Astrocyte (in vitro differentiated cells and primary cell): ENCODE data around the gene PLIN5. TPM values are rescaled to one million over a fixed set of nuclear protein-coding genes. Genes with fewer than 3 reads are reported as not detected.

Experiments
- DNase-seq: peaks from one replicate; pipeline ENCODE4 v3.0.0-alpha.2; 2010; ENCODE audit warnings: low read depth
- FAIRE-seq: peaks from 2 replicates; lab custom pipeline; 2011; peaks lifted over from hg19 to GRCh38; lab: Jason Lieb, UNC
- H2AFZ ChIP-seq: 2 replicates; pipeline ENCODE4 v1.6.0; 2012; ENCODE audit warnings: low read depth, low read length, inconsistent platforms
- H3K27ac ChIP-seq: 2 replicates; pipeline ENCODE4 v1.5.1; 2011; ENCODE audit warnings: low read depth, low read length, inconsistent platforms
- H3K27me3 ChIP-seq: 2 replicates; pipeline ENCODE4 v1.6.0; 2011; ENCODE audit warnings: low read length, inconsistent platforms; ENCODE audit not compliant: insufficient read depth
- H3K36me3 ChIP-seq: 2 replicates; pipeline ENCODE4 v1.5.1; 2011; ENCODE audit warnings: low read length, inconsistent platforms; ENCODE audit not compliant: insufficient read depth
- H3K4me1 ChIP-seq: 2 replicates; pipeline ENCODE4 v1.5.1; 2011; ENCODE audit warnings: low read length, inconsistent platforms; ENCODE audit not compliant: insufficient read depth
- H3K4me2 ChIP-seq: 2 replicates; pipeline ENCODE4 v1.6.0; 2012; ENCODE audit warnings: low read length, inconsistent platforms
- H3K4me3 ChIP-seq: 2 replicates; pipeline ENCODE4 v1.5.1; 2011; ENCODE audit warnings: low read depth, mild to moderate bottlenecking, low read length, inconsistent platforms; ENCODE audit not compliant: insufficient read depth
- H3K79me2 ChIP-seq: 2 replicates; pipeline ENCODE4 v1.6.0; 2012; ENCODE audit warnings: mild to moderate bottlenecking, low read length, inconsistent platforms; ENCODE audit not compliant: insufficient read depth
- H3K9ac ChIP-seq: 2 replicates; pipeline ENCODE4 v1.6.0; 2012; ENCODE audit warnings: mild to moderate bottlenecking, low read length, inconsistent platforms
- H3K9me3 ChIP-seq: 2 replicates; pipeline ENCODE4 v1.5.1; 2012; ENCODE audit warnings: low read depth, mild to moderate bottlenecking, low read length, inconsistent platforms; ENCODE audit not compliant: insufficient read depth
- H4K20me1 ChIP-seq: 2 replicates; pipeline ENCODE4 v1.6.0; 2012; ENCODE audit warnings: low read length, inconsistent platforms; ENCODE audit not compliant: insufficient read depth
- H3K27ac Mint-ChIP-seq: one replicate; pipeline ENCODE4 v1.8.0; 2021; ENCODE audit warnings: mild to moderate bottlenecking, mixed read lengths; ENCODE audit not compliant: unreplicated experiment
- H3K27me3 Mint-ChIP-seq: one replicate; pipeline ENCODE4 v1.8.0; 2021; ENCODE audit warnings: low read depth, mixed read lengths; ENCODE audit not compliant: unreplicated experiment
- H3K36me3 Mint-ChIP-seq: one replicate; pipeline ENCODE4 v1.8.0; 2021; ENCODE audit warnings: low read depth, mixed read lengths; ENCODE audit not compliant: unreplicated experiment
- H3K4me1 Mint-ChIP-seq: one replicate; pipeline ENCODE4 v1.8.0; 2021; ENCODE audit warnings: low read depth, mixed read lengths; ENCODE audit not compliant: unreplicated experiment
- H3K4me3 Mint-ChIP-seq: one replicate; pipeline ENCODE4 v1.8.0; 2021; ENCODE audit warnings: mild to moderate bottlenecking, moderate library complexity, mixed read lengths; ENCODE audit not compliant: unreplicated experiment
- H3K9me3 Mint-ChIP-seq: one replicate; pipeline ENCODE4 v1.8.0; 2021; ENCODE audit warnings: mild to moderate bottlenecking, mixed read lengths; ENCODE audit not compliant: unreplicated experiment
- CTCF ChIP-seq: IDR thresholded peaks from 2 replicates; pipeline ENCODE4 v1.5.1; 2011; ENCODE audit warnings: low read depth, mild to moderate bottlenecking, inconsistent platforms, low read length, moderate library complexity; ENCODE audit not compliant: insufficient read depth
- EZH2 ChIP-seq: IDR thresholded peaks from 2 replicates; pipeline ENCODE4 v1.6.1; 2012; ENCODE audit warnings: mild to moderate bottlenecking, low read length, inconsistent platforms; ENCODE audit not compliant: insufficient read depth
- total RNA-seq: library from RNA; stranded (reverse); gene quantifications from 2 replicates; pipeline ENCODE4 v1.2.1, GENCODE V29; 2021

PLIN5 gene
- total RNA-seq, 1 donor from 2014 or later, result not detected

GRCh38 chr19:4500841-4501591 lies 34.0 kb downstream of the PLIN5 start:
- TF ChIP-seq EZH2, result no peak
- no peak for TF ChIP-seq CTCF
- DNase-seq, result no peak
- Histone ChIP-seq H2AFZ (no peak overlapping the region), H3K79me2 (no peaks in the 10 kb centered on the region), H3K4me3 (no peak overlapping the region), H3K27me3 (no peaks in the 10 kb centered on the region), H3K36me3 (peaks cover 2% of the 10 kb centered on the region), H3K4me2 (no peak overlapping the region), H3K9me3 (no peaks in the 10 kb centered on the region), H3K27ac (no peak overlapping the region), H3K4me1 (peaks cover 7% of the 10 kb centered on the region), H4K20me1 (no peaks in the 10 kb centered on the region), H3K9ac (no peak overlapping the region)
- no peak for FAIRE-seq
- no peaks in the 10 kb centered on the region for H3K27me3 Mint-ChIP-seq
- H3K27ac Mint-ChIP-seq, result no peak overlapping the region
- no peaks in the 10 kb centered on the region for H3K4me1 Mint-ChIP-seq
- H3K4me3 Mint-ChIP-seq, result no peak overlapping the region
- H3K36me3 Mint-ChIP-seq, result peaks cover 10% of the 10 kb centered on the region
- H3K9me3 Mint-ChIP-seq, result no peaks in the 10 kb centered on the region

GRCh38 chr19:4499855-4500254 lies 35.2 kb downstream of the PLIN5 start:
- Histone ChIP-seq H3K9me3 (no peaks in the 10 kb centered on the region), H3K36me3 (peaks cover 4% of the 10 kb centered on the region), H3K79me2 (no peaks in the 10 kb centered on the region), H3K27me3 (no peaks in the 10 kb centered on the region), H3K4me3 (no peak overlapping the region), H3K4me2 (no peak overlapping the region), H4K20me1 (no peaks in the 10 kb centered on the region), H3K9ac (no peak overlapping the region), H3K27ac (no peak overlapping the region), H3K4me1 (peaks cover 6% of the 10 kb centered on the region), H2AFZ (no peak overlapping the region)
- no peak overlapping the region for H3K27ac Mint-ChIP-seq
- no peak for DNase-seq
- H3K9me3 Mint-ChIP-seq, result no peaks in the 10 kb centered on the region
- no peak for FAIRE-seq
- H3K27me3 Mint-ChIP-seq, result no peaks in the 10 kb centered on the region
- no peak overlapping the region for H3K4me3 Mint-ChIP-seq
- H3K36me3 Mint-ChIP-seq, result peaks cover 5% of the 10 kb centered on the region
- no peaks in the 10 kb centered on the region for H3K4me1 Mint-ChIP-seq
- TF ChIP-seq EZH2 (no peak), CTCF (no peak)

GRCh38 chr19:4499318-4499717 lies 35.7 kb downstream of the PLIN5 start:
- Histone ChIP-seq H3K4me2 (no peak overlapping the region), H3K4me3 (no peak overlapping the region), H3K4me1 (peaks cover 6% of the 10 kb centered on the region), H3K79me2 (no peaks in the 10 kb centered on the region), H4K20me1 (no peaks in the 10 kb centered on the region), H2AFZ (no peak overlapping the region), H3K9me3 (no peaks in the 10 kb centered on the region), H3K27me3 (no peaks in the 10 kb centered on the region), H3K9ac (no peak overlapping the region), H3K27ac (no peak overlapping the region), H3K36me3 (peaks cover 4% of the 10 kb centered on the region)
- H3K9me3 Mint-ChIP-seq, result no peaks in the 10 kb centered on the region
- H3K4me1 Mint-ChIP-seq, result no peaks in the 10 kb centered on the region
- H3K27ac Mint-ChIP-seq, result no peak overlapping the region
- TF ChIP-seq EZH2, result no peak
- no peak for TF ChIP-seq CTCF
- H3K36me3 Mint-ChIP-seq, result peaks cover 5% of the 10 kb centered on the region
- no peak for FAIRE-seq
- no peak overlapping the region for H3K4me3 Mint-ChIP-seq
- H3K27me3 Mint-ChIP-seq, result no peaks in the 10 kb centered on the region
- no peak for DNase-seq
